OCI-LY1 (cell line): Measurements from ENCODE around the gene RSPH9.

Experiments used
- H2AFZ ChIP-seq: fragments of 200-600 bp; sonication (generic), shearing (Covaris generic); 2 replicates; pipeline ENCODE4 v1.6.0; 2014; ENCODE audit warnings: antibody characterized with exemption, mild to moderate bottlenecking, low read length
- H3F3A ChIP-seq: fragments of 200-600 bp; sonication (generic), shearing (Covaris generic); 2 replicates; pipeline ENCODE4 v1.6.0; 2014; ENCODE audit warnings: mild to moderate bottlenecking, antibody characterized with exemption, low read length, moderate library complexity; ENCODE audit not compliant: insufficient read depth
- H3K27ac ChIP-seq: fragments of 200-600 bp; sonication (generic); 2 replicates; pipeline ENCODE4 v1.5.1; 2014; ENCODE audit warnings: low read length, mixed run types, mild to moderate bottlenecking, low read depth; ENCODE audit not compliant: poor library complexity, severe bottlenecking
- H3K27me3 ChIP-seq: fragments of 200-600 bp; sonication (generic); 2 replicates; pipeline ENCODE4 v1.6.0; 2014; ENCODE audit warnings: antibody characterized with exemption, mild to moderate bottlenecking, low read length, moderate library complexity; ENCODE audit not compliant: insufficient read depth
- H3K36me3 ChIP-seq: fragments of 200-600 bp; sonication (generic); 2 replicates; pipeline ENCODE4 v1.6.1; 2014; ENCODE audit warnings: mild to moderate bottlenecking, antibody characterized with exemption, low read length, moderate library complexity, mixed read lengths; ENCODE audit not compliant: insufficient read depth
- H3K4me1 ChIP-seq: fragments of 200-600 bp; sonication (generic); 2 replicates; pipeline ENCODE4 v1.5.1; 2014; ENCODE audit warnings: mild to moderate bottlenecking, low read length, moderate library complexity; ENCODE audit not compliant: insufficient read depth, severe bottlenecking
- H3K4me2 ChIP-seq: fragments of 200-600 bp; sonication (generic), shearing (Covaris generic); 2 replicates; pipeline ENCODE4 v1.6.1; 2014; ENCODE audit warnings: low read length
- H3K4me3 ChIP-seq: fragments of 200-600 bp; sonication (generic); 2 replicates; pipeline ENCODE4 v1.5.1; 2014; ENCODE audit warnings: low read length, low read depth, mild to moderate bottlenecking, mixed read lengths; ENCODE audit not compliant: poor library complexity, severe bottlenecking
- H3K79me2 ChIP-seq: fragments of 200-600 bp; shearing (Covaris generic); 2 replicates; pipeline ENCODE4 v1.6.1; 2016; ENCODE audit warnings: mixed run types, low read length, mixed read lengths; ENCODE audit not compliant: insufficient read depth
- H3K9ac ChIP-seq: fragments of 200-600 bp; sonication (generic), shearing (Covaris generic); 2 replicates; pipeline ENCODE4 v1.6.1; 2014; ENCODE audit warnings: mild to moderate bottlenecking, low read length, mixed read lengths
- H3K9me2 ChIP-seq: fragments of 200-600 bp; sonication (generic), shearing (Covaris generic); 2 replicates; pipeline ENCODE4 v1.6.1; 2014; ENCODE audit warnings: low read depth, mild to moderate bottlenecking, low read length, mixed read lengths
- H3K9me3 ChIP-seq: fragments of 200-600 bp; shearing (Covaris generic); 2 replicates; pipeline ENCODE4 v1.6.1; 2014; ENCODE audit warnings: low read length, mixed read lengths
- H4K20me1 ChIP-seq: fragments of 200-600 bp; sonication (generic), shearing (Covaris generic); 2 replicates; pipeline ENCODE4 v1.6.0; 2016; ENCODE audit warnings: mild to moderate bottlenecking, low read length; ENCODE audit not compliant: insufficient read depth
- EZH2 ChIP-seq: fragments of 200-600 bp; sonication (generic), shearing (Covaris generic); IDR thresholded peaks from 2 replicates; pipeline ENCODE4 v1.8.0; 2017; ENCODE audit warnings: borderline replicate concordance, mixed run types, mild to moderate bottlenecking, antibody characterized with exemption, low read length, moderate library complexity, mixed read lengths
- TF ChIP-seq, protein P1 (sequence below): fragments of 200-600 bp; sonication (generic), shearing (Covaris generic); IDR thresholded peaks from 2 replicates; pipeline ENCODE4 v1.5.1; 2017; ENCODE audit warnings: mild to moderate bottlenecking, antibody characterized with exemption, low read length, moderate library complexity, mixed read lengths

RSPH9 gene

GRCh38 chr6:43674291-43674690, 29.5 kb downstream of the RSPH9 start:
- TF ChIP-seq, protein P1, sequence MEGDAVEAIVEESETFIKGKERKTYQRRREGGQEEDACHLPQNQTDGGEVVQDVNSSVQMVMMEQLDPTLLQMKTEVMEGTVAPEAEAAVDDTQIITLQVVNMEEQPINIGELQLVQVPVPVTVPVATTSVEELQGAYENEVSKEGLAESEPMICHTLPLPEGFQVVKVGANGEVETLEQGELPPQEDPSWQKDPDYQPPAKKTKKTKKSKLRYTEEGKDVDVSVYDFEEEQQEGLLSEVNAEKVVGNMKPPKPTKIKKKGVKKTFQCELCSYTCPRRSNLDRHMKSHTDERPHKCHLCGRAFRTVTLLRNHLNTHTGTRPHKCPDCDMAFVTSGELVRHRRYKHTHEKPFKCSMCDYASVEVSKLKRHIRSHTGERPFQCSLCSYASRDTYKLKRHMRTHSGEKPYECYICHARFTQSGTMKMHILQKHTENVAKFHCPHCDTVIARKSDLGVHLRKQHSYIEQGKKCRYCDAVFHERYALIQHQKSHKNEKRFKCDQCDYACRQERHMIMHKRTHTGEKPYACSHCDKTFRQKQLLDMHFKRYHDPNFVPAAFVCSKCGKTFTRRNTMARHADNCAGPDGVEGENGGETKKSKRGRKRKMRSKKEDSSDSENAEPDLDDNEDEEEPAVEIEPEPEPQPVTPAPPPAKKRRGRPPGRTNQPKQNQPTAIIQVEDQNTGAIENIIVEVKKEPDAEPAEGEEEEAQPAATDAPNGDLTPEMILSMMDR, result no peak
- TF ChIP-seq EZH2, result no peak
- Histone ChIP-seq H3K27me3 (no peaks in the 10 kb centered on the region), H3K9me2 (no peaks in the 10 kb centered on the region), H3K4me3 (no peak overlapping the region), H2AFZ (no peak overlapping the region), H3K9ac (no peak overlapping the region), H3K27ac (no peak overlapping the region), H4K20me1 (no peaks in the 10 kb centered on the region), H3K79me2 (no peaks in the 10 kb centered on the region), H3K36me3 (peaks cover 82% of the 10 kb centered on the region), H3F3A (no peaks in the 10 kb centered on the region), H3K4me1 (no peaks in the 10 kb centered on the region), H3K4me2 (no peak overlapping the region), H3K9me3 (no peaks in the 10 kb centered on the region)

GRCh38 chr6:43674921-43675320, 30.1 kb downstream of the RSPH9 start:
- Histone ChIP-seq H3K27me3 (no peaks in the 10 kb centered on the region), H3K9ac (no peak overlapping the region), H3K9me2 (no peaks in the 10 kb centered on the region), H4K20me1 (no peaks in the 10 kb centered on the region), H3K27ac (no peak overlapping the region), H3F3A (no peaks in the 10 kb centered on the region), H2AFZ (no peak overlapping the region), H3K4me1 (no peaks in the 10 kb centered on the region), H3K79me2 (no peaks in the 10 kb centered on the region), H3K36me3 (peaks cover 87% of the 10 kb centered on the region), H3K9me3 (no peaks in the 10 kb centered on the region), H3K4me3 (no peak overlapping the region), H3K4me2 (no peak overlapping the region)
- TF ChIP-seq, protein P1, result no peak
- TF ChIP-seq EZH2, result no peak

DNA sequence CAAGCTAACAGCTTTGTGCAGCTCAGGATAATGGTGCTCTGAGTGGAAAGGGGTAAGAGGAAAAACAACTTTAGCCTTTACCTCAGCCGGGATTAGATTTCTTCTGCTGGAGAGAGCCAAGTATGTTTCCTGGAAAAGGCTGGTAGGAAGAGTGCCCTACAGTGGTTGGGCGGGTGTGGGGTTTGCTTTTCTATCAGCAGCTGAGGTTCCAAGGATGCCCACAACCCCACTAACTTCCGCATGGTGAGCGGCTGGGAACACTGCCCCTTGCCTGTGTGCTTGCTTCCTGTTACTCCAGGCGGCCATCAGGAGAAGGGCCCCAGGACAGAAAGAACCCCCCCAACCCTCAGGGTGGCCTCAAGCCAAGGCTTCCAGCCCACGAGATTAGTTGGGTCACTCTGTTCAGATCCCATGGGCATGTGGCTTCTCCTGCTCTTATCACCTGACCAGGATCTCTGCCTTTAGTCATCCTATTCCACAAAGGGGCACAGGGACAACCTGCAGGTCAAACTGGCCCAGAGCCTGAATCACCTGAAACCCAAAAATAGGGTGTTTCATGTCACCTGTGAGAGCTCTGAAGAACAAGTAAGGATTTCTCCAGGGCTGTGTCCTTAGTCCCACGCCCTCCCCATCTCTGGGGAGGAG, 32.2 kb downstream of the RSPH9 start:
- Histone ChIP-seq H3K4me2 (no peak overlapping the region), H3K27ac (no peak overlapping the region), H3K79me2 (no peaks in the 10 kb centered on the region), H3K4me1 (no peaks in the 10 kb centered on the region), H3K9me3 (no peaks in the 10 kb centered on the region), H3K36me3 (peaks cover 90% of the 10 kb centered on the region), H3K9ac (no peak overlapping the region), H2AFZ (no peak overlapping the region), H4K20me1 (no peaks in the 10 kb centered on the region), H3K9me2 (no peaks in the 10 kb centered on the region), H3K4me3 (no peak overlapping the region), H3F3A (no peaks in the 10 kb centered on the region), H3K27me3 (no peaks in the 10 kb centered on the region)
- TF ChIP-seq, protein P1, result no peak
- TF ChIP-seq EZH2, result no peak
